CD14-positive monocyte (primary cell): ENCODE data around the gene TBC1D5. TPM values are rescaled to one million over a fixed set of nuclear protein-coding genes. Genes with fewer than 3 reads are reported as not detected.

Source experiments
- DNase-seq, 3 donors: peaks; one replicate each; pipeline ENCODE4 v3.0.0-alpha.2; 2011 to 2022
- H2AFZ ChIP-seq: 2 replicates; pipeline ENCODE4 v1.6.0; 2012; ENCODE audit warnings: mild to moderate bottlenecking, low read depth, low read length, inconsistent platforms; ENCODE audit not compliant: insufficient read depth, poor library complexity, severe bottlenecking
- H3K27ac ChIP-seq, 2 donors: 1 replicate in 1 of 2; 2 replicates in 1 of 2; pipeline ENCODE4 v1.5.1; 2012 to 2013; ENCODE audit warnings: low read length in 2 of 2, control low read depth in 1 of 2, inconsistent platforms in 1 of 2, low read depth in 1 of 2, mild to moderate bottlenecking in 1 of 2
- H3K27me3 ChIP-seq, 2 donors: one replicate each; pipeline versions ENCODE4 v1.6.0 to v1.6.1; 2011 to 2013; ENCODE audit warnings: low read length in 2 of 2; ENCODE audit not compliant: control insufficient read depth in 2 of 2, insufficient read depth in 2 of 2
- H3K36me3 ChIP-seq, 2 donors: replicated peaks in 1 of 2; 1 replicate in 1 of 2; 2 replicates in 1 of 2; pipeline versions ENCODE4 v1.5.1 to v1.6.1; 2012 to 2013; ENCODE audit warnings: low read length in 2 of 2, control low read depth in 1 of 2, inconsistent platforms in 1 of 2, mild to moderate bottlenecking in 1 of 2; ENCODE audit not compliant: insufficient read depth in 2 of 2, control insufficient read depth in 1 of 2
- H3K4me1 ChIP-seq, 2 donors: 1 replicate in 1 of 2; 2 replicates in 1 of 2; pipeline versions ENCODE4 v1.5.1 to v1.6.1; 2012 to 2013; ENCODE audit warnings: low read length in 2 of 2, control low read depth in 1 of 2, inconsistent platforms in 1 of 2, mild to moderate bottlenecking in 1 of 2, moderate library complexity in 1 of 2; ENCODE audit not compliant: insufficient read depth in 2 of 2, control insufficient read depth in 1 of 2
- H3K4me2 ChIP-seq: replicated peaks from 2 replicates; pipeline ENCODE3; 2012; ENCODE audit warnings: low read length, moderate library complexity, mild to moderate bottlenecking; ENCODE audit not compliant: poor library complexity, severe bottlenecking; ENCODE audit errors: extremely low read depth
- H3K4me3 ChIP-seq, 3 experiments: fragments of 200-600 bp in 1 of 3; sonication (generic) in 1 of 3; replicated peaks in 1 of 3; 1 replicate in 2 of 3; 2 replicates in 1 of 3; pipeline ENCODE4 v1.5.1; 2011 to 2013; ENCODE audit warnings: low read length in 3 of 3, mild to moderate bottlenecking in 3 of 3, control low read depth in 2 of 3, low read depth in 2 of 3, inconsistent platforms in 1 of 3, moderate library complexity in 1 of 3
- H3K79me2 ChIP-seq: 2 replicates; pipeline ENCODE4 v1.6.0; 2012; ENCODE audit warnings: mild to moderate bottlenecking, control low read depth, inconsistent platforms, low read length, moderate library complexity; ENCODE audit not compliant: insufficient read depth
- H3K9ac ChIP-seq: 2 replicates; pipeline ENCODE4 v1.6.0; 2017; ENCODE audit warnings: low read length, mild to moderate bottlenecking; ENCODE audit not compliant: insufficient read depth, poor library complexity, severe bottlenecking
- H3K9me3 ChIP-seq, 2 donors: replicated peaks in 1 of 2; 1 replicate in 1 of 2; 2 replicates in 1 of 2; pipeline versions ENCODE4 v1.5.1 to v1.6.1; 2012 to 2013; ENCODE audit warnings: low read length in 2 of 2, control low read depth in 1 of 2; ENCODE audit not compliant: control insufficient read depth in 1 of 2, insufficient read depth in 1 of 2
- H4K20me1 ChIP-seq: 2 replicates; pipeline ENCODE4 v1.6.0; 2012; ENCODE audit warnings: mild to moderate bottlenecking, low read length, control low read depth, moderate library complexity; ENCODE audit not compliant: insufficient read depth
- H3K27ac Mint-ChIP-seq, 7 donors: one replicate each; pipeline ENCODE4 v1.8.0; 2020; ENCODE audit warnings: mild to moderate bottlenecking in 7 of 7, mixed read lengths in 7 of 7, moderate library complexity in 6 of 7, inconsistent platforms in 2 of 7
- H3K27me3 Mint-ChIP-seq, 3 donors: one replicate each; pipeline ENCODE4 v1.8.0; 2021 to 2022; ENCODE audit warnings: low read depth in 3 of 3, mild to moderate bottlenecking in 3 of 3, mixed read lengths in 3 of 3, moderate library complexity in 3 of 3, inconsistent platforms in 1 of 3
- H3K36me3 Mint-ChIP-seq, 2 donors: one replicate each; pipeline ENCODE4 v1.8.0; 2020; ENCODE audit warnings: mixed read lengths in 2 of 2, inconsistent platforms in 1 of 2, mild to moderate bottlenecking in 1 of 2
- H3K4me1 Mint-ChIP-seq: one replicate; pipeline ENCODE4 v1.8.0; 2020; ENCODE audit warnings: mild to moderate bottlenecking, mixed read lengths
- H3K4me3 Mint-ChIP-seq, 2 donors: one replicate each; pipeline ENCODE4 v1.8.0; 2020; ENCODE audit warnings: mild to moderate bottlenecking in 2 of 2, mixed read lengths in 2 of 2, moderate library complexity in 1 of 2
- H3K9me3 Mint-ChIP-seq, 7 donors: one replicate each; pipeline ENCODE4 v1.8.0; 2020 to 2022; ENCODE audit warnings: mixed read lengths in 7 of 7, mild to moderate bottlenecking in 6 of 7, moderate library complexity in 6 of 7, inconsistent platforms in 2 of 7
- WGBS: methylation state at CpG from one replicate; pipeline ENCODE4 v1.1.5; 2013; ENCODE audit warnings: missing lambda C conversion rate; ENCODE audit not compliant: insufficient coverage; 5-methylcytosine and 5-hydroxymethylcytosine counted together
- intact Hi-C, 2 donors: fragments of 100-400 bp; cut with micrococcal nuclease; formaldehyde crosslinking; loops; one replicate each; pipeline versions ENCODE4 v1.15.0 to v1.15.1; 2023
- polyA plus RNA-seq, 3 donors: library from polyadenylated mRNA; depleted of rRNA in 1 of 3; unstranded in 2 of 3; stranded (reverse) in 1 of 3; fragments of 300-500 nt in 2 of 3; fragments of >200 nt in 1 of 3; fragmentation: Illumina TruSeq in 2 of 3; gene quantifications; 1 replicate in 2 of 3; 2 replicates in 1 of 3; pipeline ENCODE4 v1.2.3, GENCODE V29; 2012 to 2021
- TF ChIP-seq, protein P1 (sequence below): fragments of 200-600 bp; IDR thresholded peaks from one replicate; pipeline ENCODE4 v1.8.0; 2022; ENCODE audit warnings: antibody characterized with exemption, mild to moderate bottlenecking

TBC1D5 gene
- polyA plus RNA-seq, 3 donors, result 17.6 to 35.3 (median 21.0) TPM

DNA sequence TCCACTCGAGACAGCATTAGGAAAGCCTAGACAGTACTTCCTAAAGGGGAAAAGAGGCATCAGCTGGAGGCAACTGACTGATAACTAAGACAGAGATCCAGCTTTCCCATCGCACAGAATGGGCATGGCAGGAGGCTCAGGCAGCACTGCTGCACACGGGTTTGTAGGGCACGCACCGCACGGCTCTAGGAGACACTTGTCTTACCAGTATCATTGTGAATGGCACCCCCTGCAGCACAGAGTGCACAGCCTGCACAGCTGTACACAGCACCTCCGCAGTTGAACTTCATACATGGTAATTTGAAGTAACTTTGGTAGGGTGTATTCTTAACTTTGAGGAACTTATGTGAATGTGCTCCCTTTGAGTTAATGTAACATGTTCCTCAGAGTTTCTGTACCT lies 576.1 kb downstream of the TBC1D5 start:
- WGBS, result 96% methylated on average over 7 of the region's 7 CpGs
- H3K27ac ChIP-seq, result no peak overlapping the region
- H3K27me3 ChIP-seq, result no peaks in the 10 kb centered on the region
- Mint-ChIP-seq H3K27me3 (peaks cover 0 to 2% (median 0%) of the 10 kb centered on the region in 3 donors), H3K4me1 (no peaks in the 10 kb centered on the region), H3K27ac (no peak overlapping the region), H3K4me3 (no peak overlapping the region), H3K36me3 (peaks cover 62 to 72% of the 10 kb centered on the region in 2 donors), H3K9me3 (no peaks in the 10 kb centered on the region)
- H3K4me2 ChIP-seq, result no peak overlapping the region
- no peaks in the 10 kb centered on the region for H3K79me2 ChIP-seq
- TF ChIP-seq, protein P1, sequence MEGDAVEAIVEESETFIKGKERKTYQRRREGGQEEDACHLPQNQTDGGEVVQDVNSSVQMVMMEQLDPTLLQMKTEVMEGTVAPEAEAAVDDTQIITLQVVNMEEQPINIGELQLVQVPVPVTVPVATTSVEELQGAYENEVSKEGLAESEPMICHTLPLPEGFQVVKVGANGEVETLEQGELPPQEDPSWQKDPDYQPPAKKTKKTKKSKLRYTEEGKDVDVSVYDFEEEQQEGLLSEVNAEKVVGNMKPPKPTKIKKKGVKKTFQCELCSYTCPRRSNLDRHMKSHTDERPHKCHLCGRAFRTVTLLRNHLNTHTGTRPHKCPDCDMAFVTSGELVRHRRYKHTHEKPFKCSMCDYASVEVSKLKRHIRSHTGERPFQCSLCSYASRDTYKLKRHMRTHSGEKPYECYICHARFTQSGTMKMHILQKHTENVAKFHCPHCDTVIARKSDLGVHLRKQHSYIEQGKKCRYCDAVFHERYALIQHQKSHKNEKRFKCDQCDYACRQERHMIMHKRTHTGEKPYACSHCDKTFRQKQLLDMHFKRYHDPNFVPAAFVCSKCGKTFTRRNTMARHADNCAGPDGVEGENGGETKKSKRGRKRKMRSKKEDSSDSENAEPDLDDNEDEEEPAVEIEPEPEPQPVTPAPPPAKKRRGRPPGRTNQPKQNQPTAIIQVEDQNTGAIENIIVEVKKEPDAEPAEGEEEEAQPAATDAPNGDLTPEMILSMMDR, result no peak
- DNase-seq, result no peak
- peaks cover 53 to 82% of the 10 kb centered on the region in 2 donors for H3K36me3 ChIP-seq
- no peak overlapping the region for H3K4me3 ChIP-seq
- H3K4me1 ChIP-seq, result no peaks in the 10 kb centered on the region
- no peak overlapping the region for H2AFZ ChIP-seq
- intact Hi-C loops, result no loop called here
- no peaks in the 10 kb centered on the region for H3K9me3 ChIP-seq
- no peak overlapping the region for H3K9ac ChIP-seq
- H4K20me1 ChIP-seq, result no peaks in the 10 kb centered on the region

DNA sequence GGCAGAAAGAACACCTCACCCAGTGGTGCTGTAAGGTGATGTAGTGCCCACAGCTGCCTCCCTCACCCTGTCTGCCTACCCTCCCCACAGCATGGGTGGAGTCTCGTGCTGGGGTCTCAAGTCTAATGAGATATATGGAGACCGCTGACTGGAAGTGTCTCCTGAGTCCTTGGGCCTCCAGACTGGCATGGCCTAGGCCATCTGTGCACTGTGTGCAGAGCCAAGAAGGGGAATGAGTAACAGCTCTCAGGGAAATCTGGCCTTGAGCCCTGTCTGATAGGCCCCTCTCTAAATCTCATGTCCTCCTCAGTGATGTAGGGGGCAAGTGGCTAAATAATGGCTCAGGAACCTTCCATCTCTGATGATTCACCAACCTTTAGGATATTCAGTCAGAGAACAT lies 580.3 kb downstream of the TBC1D5 start:
- H3K36me3 ChIP-seq, result peaks cover 72 to 96% of the 10 kb centered on the region in 2 donors

More for the DNA sequence above, 580.3 kb downstream of the TBC1D5 start:
- peaks cover 0 to 3% (median 0%) of the 10 kb centered on the region in 7 donors for H3K9me3 Mint-ChIP-seq
- WGBS, result 100% methylated on average over 1 of the region's 2 CpGs
- H3K36me3 Mint-ChIP-seq, result peaks cover 82% of the 10 kb centered on the region in 2 donors
- H3K4me3 Mint-ChIP-seq, result no peak overlapping the region
- no peaks in the 10 kb centered on the region for H3K4me1 ChIP-seq
- no peaks in the 10 kb centered on the region for H3K79me2 ChIP-seq
- H3K4me1 Mint-ChIP-seq, result no peaks in the 10 kb centered on the region
- no peaks in the 10 kb centered on the region for H3K9me3 ChIP-seq
- H3K4me2 ChIP-seq, result no peak overlapping the region
- H3K27me3 ChIP-seq, result no peaks in the 10 kb centered on the region
- H3K27me3 Mint-ChIP-seq, result peaks cover 0 to 2% (median 0%) of the 10 kb centered on the region in 3 donors
- H2AFZ ChIP-seq, result no peak overlapping the region
- H3K27ac ChIP-seq, result no peak overlapping the region
- no peak for DNase-seq
- no peak overlapping the region for H3K4me3 ChIP-seq
- H4K20me1 ChIP-seq, result no peaks in the 10 kb centered on the region
- intact Hi-C loops, result no loop called here
- H3K9ac ChIP-seq, result no peak overlapping the region
- no peak overlapping the region for H3K27ac Mint-ChIP-seq
- TF ChIP-seq, protein P1, result no peak
